MV-4-11 (cell line): Measurements from ENCODE around the gene ASPHD2.
"Not testable (repeated sequence)": the region's sequence is repeated elsewhere in the genome, so short reads cannot be mapped to it uniquely, and the experiment has no call there.

Experiments used
- DNase-seq: peaks from one replicate; lab custom pipeline; 2025; lab: John Stamatoyannopoulos, UW

The ASPHD2 gene, protein sequence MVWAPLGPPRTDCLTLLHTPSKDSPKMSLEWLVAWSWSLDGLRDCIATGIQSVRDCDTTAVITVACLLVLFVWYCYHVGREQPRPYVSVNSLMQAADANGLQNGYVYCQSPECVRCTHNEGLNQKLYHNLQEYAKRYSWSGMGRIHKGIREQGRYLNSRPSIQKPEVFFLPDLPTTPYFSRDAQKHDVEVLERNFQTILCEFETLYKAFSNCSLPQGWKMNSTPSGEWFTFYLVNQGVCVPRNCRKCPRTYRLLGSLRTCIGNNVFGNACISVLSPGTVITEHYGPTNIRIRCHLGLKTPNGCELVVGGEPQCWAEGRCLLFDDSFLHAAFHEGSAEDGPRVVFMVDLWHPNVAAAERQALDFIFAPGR

DNA sequence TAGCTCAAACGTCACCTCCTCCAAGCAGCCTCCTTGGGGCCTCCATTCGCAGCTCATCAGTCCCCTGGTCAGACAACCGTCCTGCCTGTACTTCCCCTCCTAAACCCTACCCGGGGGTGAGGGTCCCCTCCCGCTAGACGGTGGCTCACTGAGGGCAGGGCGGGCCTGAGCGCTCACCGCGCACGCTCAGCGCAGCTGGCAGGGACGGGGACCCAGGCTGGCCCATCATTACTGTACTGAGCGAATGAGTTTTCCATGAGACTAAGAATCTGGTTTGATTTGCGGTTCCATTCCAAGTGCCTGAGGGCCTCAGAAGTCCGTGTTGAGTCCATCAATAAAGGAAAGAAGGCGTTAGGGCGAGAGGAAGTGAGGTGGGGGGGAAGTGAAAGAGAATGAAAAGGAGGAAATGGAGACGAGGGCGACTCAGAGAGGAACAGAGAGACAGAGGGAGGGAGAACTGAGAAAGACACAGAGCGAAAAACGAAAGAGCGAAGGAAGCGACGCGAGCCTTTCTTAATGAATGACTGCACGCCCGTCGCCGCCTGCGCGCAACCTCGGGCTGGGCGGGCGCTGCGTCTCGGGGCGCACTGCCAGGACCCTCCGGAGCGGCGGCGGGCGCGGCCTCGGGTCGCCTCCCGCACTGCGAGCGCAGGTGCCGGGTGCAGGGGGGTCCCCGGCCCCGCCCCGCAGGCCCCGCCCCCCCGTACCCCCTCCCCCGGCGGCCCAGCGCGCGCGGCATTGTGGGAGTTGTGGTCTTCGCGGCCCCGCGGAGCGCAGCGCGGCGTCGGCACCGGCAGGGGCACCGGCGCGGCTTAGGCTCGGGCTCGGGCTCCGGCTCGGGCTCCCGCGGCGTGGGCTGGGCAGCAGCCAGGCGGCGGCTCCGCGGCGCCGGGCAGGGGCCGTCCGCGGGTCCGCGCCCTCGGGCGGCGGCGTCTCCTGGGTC lies at the start of gene ASPHD2:
Gene ASPHD2, plus strand, starts transcription at position 746 of the 943 bp plus-strand sequence. CDS start 4,356 bp downstream, outside the sequence.
- peak; percentile 93 for DNase-seq

DNA sequence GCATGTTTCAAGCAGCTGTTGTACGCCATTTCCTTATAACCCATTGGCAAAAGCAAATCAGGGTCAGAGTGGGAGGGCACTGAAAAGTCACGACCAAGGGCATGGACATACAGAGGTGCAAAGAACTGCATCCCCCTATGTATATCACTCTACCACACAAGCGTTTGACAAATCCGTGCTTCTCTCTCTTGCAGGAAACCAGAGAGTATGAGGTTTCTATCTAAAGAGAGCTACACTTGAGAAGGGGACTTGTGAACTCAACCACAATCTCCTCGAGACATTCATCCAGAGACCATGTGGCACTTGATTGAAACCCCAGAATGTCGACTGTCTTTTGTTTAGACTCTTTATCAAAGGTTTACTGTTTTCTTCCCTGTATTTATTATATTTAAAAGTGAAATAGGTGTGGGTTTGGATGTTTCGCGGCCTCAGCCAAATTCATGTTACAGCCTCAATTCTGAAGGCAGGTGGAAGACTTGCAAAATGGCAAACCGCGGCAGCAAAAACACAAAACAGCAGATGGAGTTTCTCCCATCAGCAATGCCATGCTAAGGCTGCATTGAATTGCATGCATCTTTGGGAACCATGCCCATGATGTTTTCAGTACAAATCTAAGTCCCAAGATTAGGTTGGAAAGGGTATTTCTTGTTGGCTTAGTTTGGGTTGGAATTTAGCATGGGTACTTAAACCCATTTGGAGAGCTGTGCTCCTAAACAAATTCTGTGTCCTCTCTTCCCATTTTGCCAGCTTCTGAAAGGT lies 48.8 kb upstream of the ASPHD2 start:
- no peak for DNase-seq

DNA sequence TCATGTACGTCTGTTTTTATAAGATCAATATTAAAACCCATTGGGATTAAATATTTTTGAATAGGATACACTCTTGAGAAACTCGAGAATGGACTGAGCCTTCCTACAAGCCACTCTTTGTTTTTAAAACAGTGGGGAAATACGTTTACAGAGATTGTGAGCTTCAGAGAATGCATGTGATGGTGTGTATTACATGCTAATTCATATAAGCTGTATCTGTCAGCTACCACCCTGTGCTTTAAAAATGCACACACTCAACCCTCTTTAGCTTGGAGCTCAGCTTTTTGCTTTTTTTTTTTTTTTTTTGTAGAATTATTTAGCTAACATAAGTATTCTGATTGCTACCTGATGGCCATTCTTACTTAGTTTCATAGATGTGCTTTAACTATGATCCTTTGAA lies 46.3 kb upstream of the ASPHD2 start:
- DNase-seq, result no peak

DNA sequence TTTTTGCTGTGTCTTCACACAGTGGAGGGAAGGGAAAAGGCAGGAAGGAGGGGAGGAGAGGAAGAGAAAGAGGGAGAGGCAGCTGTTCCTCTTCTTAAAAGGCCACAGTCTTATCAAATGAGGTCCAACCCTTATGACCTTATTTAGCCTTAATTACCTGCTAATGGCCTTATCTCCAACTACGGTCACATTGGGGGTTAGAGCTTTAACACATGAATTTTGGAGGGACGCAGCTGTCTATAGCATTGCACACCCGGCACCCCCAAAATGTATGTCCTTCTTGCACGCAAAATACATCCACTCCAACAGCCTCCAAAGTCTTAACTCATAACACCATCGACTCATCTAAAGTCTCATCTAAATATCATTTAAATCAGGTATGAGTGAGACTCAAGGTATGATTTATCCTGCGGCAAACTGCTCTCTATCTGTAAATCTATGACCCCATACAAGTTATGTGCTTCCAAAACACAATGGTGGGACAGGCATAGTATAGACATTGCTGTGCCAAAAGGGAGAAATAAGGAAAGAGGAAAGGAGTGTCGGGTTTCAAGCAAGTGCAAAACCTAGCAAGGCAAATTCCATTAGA lies 45.0 kb upstream of the ASPHD2 start:
- DNase-seq, result no peak

DNA sequence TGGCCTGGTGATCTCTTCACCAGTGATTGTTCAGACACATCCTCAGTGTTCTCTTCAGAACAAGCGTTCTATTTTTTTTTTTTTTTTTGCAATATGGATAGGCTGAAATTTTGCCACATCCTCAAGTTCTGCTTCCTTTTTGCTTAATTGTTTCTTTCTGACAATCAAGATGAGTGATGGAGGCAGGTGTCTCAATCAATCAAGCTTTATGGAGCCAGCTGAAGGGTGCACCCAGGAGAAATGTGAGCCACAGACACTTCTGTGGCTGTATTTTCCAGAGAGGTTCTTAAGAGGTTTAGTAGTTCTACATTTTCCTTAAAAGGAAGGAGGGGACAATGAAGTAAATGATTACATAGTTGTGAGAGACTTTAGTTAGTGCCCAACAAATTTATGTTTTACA lies 43.9 kb upstream of the ASPHD2 start:
- DNase-seq, result peak; percentile 11

DNA sequence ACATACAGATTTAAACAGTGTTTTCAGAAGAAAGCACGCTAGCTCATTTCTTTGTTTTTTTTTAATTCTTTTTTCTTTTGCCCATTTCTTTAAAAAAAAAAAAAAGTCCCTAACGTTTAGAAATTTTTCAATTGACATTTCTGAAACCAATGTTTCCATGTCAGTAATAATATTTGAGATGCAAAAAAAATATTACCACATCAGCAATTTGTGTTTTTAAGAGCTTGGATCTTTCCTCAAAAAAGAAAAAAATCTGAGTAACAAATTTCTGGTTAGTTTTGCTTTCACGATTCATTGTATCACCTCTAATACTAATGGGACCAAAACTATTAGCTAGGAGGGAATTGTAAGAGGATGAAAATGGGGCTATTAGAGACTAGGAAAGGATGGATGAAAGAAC lies 39.9 kb upstream of the ASPHD2 start:
- no peak for DNase-seq

DNA sequence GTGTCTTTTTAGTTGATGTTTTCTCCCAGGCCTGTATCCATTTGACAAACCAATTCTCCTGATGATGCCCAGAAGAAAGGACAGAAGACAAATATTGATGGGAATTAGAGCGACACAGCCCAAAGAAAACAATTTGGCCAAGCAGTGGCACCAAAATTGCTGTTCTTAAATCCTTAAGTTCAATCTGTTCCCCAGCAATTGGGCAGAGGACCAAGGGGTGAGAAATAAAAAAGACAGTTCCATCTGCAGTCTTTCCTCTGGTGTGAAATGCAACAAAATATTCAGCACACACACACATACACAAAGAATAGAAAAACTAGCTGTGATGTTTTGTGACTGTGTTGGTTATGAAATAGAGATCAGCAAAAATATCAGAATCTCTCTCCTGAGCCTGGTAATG lies 38.0 kb upstream of the ASPHD2 start:
- DNase-seq, result no peak

DNA sequence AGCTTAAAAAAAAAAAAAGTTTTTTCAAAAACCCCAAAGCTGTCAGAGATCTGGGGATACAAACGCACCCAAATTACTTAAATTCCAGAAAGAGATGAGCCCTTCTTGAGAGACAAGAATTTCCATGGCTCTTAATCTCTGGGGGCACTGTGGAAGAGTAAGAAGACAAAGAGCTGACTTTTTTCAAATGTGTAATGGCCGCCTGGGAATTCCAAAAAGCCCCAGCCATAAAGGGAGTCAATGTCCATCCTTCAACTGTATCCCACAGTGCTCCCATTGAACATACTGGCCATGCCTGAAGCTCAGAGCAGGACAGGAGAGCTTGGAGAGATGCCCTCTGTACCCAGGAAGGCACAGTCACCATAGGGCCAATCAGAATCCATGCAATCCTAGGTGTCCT lies 37.4 kb upstream of the ASPHD2 start:
- no peak for DNase-seq

DNA sequence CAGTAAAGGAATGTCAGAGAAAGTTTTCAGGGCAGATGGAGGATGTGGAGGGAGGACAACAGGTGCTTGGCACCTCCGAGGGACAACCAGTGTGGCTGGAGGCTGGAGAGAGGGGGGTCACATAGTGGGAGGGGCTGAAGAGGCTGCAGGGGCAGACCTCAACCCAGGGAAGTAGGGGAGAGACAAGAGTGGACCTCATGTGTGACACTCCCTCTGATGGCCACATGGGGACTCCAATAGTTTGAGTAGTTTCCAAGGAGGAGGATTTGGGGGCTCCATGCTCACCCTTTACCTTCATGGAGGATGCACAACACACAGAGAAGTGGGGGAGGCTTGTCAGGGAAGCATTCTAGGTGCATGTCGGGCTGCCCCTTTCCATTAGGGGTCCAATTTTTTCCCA lies 35.1 kb upstream of the ASPHD2 start:
- no peak for DNase-seq

DNA sequence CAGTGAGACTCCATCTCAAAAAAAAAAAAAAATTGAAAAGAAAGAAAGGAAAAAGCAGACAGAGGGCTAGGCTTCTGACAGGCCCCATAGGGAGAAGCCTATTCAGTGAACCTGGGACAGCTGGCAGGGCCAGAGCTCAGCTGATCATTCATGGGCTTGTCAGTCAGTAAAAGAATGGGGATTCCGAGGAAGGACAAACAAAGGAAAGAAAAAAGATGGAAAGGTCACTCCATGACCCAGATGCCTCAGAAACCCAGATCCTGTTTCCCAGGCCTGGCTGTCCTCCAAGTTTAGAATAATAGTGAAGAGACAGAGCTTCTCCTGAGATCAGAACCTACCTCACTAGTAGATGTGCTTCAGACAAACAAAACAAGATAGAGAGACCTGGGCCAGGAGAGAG lies 34.3 kb upstream of the ASPHD2 start:
- no peak for DNase-seq

DNA sequence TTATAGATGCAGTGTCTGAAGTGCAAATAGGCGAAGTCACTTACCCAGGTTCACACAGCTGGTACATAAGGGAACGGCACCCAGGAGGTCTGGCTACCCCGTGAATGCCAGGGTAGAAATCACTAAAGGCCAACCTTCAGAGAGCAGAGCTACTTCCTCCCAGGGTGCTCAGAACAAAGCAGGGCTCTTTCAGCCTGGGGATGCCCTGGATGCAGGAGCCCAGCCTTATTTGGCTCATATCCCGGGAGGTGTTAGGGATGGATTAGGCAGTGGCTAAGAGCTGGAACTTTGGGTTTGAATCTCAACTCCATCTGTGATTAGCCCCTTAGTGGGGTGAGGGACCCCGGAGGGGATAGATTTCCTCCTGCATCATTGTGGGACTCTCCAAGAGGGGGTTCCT lies 33.1 kb upstream of the ASPHD2 start:
- DNase-seq, result no peak

DNA sequence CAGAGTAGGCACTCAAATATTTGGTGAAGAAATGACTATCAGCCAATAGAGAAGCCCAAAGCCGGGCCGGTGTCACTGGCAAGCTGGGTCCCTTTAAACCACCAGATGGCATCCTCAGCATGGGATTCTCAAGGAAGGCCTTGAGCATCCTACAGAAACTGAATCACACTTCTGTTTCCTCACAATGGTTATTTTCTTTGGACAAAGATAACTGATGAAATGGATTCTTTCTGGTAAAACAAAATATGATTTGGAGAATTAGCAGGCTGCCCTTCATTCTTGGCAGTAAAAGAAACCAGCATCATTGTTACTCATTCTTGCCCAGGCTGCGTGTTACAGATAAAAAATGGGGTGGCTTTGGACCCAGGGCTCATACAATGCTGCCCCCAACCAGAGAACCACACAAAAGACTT lies 30.3 kb upstream of the ASPHD2 start:
- DNase-seq, result peak; percentile 74

DNA sequence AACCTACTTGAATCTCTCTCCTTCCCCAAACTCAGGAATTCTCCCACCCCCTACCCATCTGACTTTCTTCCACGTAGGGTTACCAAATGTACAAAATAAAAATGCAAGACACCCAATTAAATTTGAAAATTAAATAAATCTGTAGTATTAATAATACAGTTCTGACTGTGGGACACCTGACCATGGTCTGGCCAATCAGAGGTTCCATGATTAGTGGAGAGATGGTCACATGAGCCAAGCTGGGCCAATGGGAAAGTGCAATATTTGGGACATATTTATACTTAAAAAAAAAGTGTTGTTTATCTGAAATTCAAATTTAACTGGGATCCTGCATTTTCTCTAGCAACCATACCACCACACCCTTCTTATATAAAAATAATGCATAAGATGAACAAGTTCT lies 29.8 kb upstream of the ASPHD2 start:
- DNase-seq, result no peak

DNA sequence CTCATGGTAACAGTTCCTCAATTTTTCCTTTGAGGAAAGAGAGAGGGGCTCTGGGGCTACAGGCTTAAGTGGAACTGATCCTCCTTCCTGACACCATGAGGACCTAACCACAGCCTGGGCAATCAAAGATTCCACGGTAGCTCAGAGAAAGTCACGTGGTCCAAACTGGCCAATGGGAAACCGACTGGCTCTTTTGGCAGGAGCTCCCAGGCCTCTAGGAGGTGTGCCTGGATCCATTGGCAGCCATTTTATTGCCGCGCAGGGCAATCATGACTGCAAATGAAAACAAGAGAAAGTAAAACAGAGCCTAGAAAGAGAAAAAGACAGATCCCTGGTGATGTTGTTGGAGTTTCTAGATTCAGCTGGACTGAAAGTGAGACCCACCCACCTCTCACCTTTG lies 27.3 kb upstream of the ASPHD2 start:
- peak; percentile 18 for DNase-seq

DNA sequence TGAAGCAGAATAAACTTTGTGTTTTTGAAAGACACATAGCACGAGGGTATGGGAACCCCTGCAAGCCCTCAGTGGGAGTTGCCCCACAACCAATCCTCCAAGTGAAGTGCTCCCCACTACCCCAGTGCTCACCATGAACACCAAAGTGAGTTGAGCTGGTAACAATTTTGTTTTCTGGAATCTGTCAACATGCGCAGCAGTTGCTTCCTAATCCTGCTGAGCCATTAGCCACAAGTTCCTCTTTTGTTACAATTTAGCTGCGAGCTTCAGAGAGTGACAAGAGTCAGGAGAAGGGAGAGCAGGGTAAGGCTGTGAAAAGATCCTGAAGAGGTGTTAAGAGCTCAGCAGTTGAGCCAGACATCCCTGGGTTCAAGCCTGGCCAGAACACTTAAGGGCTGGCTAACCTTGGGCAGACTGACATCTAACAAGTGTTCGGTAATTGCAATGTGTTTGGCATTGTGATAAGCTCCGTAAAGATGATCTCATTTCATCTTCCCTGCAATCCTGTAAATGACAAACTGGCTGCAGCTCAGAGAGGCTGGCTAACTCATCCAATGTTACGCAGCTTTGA lies 24.1 kb upstream of the ASPHD2 start:
- DNase-seq, result peak; percentile 89

DNA sequence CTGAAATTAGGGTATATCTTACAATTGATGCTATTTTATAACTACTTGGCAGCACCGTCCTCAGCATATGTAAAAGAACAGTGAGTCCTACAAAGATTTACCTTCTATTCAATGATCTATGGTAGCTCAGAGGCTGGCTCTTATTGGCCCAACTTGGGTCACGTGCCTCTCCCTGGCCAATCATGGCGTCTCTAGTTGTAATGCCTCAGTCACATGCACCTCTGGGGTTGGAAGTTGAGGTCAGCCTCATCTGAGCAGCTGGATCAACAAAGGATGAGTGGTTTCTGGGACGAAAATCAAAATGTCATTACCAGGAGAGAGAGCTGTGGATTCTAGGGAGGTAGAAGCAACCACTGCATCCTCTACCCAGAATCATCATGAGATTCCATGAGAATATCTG lies 22.9 kb upstream of the ASPHD2 start:
- no peak for DNase-seq

DNA sequence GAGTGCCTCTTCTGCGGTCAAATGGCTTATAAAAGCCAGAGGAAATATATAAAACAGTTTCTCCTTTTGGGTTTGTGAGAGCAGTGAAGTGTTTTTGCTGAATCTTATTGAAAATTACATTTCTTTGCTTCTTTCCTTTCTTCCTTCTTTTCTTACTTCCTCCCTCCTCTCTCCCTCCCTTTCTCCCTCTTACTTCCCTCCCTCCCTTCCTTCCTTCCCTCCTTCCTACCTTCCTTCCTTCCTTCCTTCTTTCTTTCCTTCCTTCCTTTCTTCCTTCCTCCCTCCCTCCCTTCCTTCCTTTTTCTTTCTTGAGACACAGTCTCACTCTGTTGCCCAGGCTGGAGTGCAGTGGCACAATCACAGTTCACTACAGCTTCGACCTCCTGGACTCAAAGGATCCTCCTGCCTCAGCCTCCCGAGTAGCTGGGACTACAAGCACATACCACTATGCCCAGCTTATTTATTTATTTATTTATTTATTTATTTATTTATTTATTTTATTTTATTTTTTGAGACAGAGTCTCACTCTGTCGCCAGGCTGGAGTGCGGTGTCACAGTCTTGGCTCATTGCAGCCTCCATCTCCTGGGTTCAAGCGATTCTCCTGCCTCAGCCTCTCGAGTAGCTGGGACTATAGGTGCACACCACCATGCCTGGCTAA lies 20.4 kb upstream of the ASPHD2 start:
- DNase-seq, result not testable (repeated sequence)

DNA sequence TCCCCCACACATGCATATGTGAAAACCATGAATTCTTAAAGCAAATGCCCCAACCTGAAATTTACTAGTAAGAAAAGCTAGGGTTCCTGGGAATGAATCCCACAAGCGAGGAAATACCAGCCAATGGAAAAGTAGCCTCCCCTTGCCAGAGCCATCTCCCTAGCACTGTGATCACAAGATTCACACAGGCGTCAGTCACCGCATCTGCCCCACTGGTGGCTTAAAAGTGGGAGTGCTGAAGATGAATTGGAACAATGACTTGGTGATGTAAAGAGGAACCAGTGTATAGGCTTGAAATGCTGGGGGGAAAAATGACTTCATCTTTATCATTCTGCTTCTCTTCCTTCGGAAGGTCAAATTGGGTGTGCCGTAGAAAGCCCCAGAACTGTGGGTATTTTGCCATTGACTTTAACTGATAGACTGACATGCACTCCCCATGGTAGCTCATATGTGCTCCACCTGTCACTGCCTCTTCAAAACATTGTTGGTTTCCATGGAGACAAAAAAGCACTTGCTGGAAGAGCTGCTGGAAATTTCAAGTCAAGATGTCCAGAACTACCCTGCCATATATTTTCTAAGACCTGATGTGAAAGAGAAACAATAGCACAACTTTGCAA lies 19.2 kb upstream of the ASPHD2 start:
- DNase-seq, result peak; percentile 63

DNA sequence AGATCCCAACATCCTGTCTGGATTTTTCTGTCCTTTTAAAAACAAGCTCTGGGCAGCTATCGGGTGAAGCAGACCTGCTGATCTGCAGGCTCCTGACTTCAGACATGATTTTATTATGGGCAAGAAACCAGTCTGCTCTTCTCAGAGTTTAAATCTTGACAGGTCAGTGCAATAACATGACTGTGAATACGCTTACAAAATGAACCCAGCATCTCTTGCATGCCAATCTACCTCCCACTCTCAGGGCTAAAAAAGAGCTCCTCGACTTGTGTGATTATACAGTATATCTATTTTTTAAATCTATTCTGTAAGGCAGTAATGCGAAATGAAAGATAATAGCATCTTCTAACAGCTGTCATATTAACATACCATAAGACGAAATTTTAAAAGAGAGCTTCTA lies 18.7 kb upstream of the ASPHD2 start:
- no peak for DNase-seq

DNA sequence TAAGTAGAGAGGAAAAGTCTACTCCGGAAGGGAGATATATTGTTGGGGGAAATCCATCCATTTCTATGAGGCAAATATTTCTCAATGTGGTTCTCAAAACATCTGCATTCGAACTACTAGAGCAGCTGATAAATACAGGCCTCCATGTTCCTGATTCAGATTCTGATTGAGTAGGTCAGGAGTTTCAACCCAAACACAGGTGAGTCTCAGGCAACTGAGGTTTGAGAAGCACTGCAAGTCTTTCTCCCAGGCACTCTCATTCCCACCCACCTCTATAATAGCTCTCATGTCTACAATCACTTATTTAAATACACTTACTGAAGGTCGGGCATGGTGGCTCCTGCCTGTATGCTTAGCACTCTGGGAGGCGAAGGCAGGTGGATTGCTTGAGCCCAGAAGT lies 14.7 kb upstream of the ASPHD2 start:
- DNase-seq, result no peak

DNA sequence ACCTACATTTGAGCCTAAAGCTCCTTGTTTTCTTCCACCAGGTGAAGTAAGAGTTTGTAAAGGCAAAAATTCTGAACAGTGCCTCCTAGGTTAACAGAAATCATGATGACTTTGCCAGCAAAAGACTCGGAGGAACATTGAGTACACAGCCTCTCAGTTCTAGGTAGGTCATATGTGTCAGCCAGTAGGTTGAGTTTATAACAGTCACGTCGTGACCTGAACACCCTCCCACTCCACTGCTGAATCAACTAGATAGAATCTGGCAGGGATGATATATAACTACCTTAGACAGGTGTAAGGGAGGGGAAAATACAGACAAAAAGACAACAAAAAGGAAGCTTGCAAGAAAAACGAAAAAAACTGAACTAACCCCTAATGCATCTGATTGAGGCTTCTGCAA lies 12.8 kb upstream of the ASPHD2 start:
- DNase-seq, result no peak
